ENCODE measurements around the gene TSPAN9. TPM values are rescaled to one million over a fixed set of nuclear protein-coding genes. Genes with fewer than 3 reads are reported as not detected.
A peak's percentile ranks its signal among the peaks of the same experiment; 100 is the strongest.

TSPAN9 gene
- total RNA-seq, 1 donor from 2014 or later: 238 TPM

DNA sequence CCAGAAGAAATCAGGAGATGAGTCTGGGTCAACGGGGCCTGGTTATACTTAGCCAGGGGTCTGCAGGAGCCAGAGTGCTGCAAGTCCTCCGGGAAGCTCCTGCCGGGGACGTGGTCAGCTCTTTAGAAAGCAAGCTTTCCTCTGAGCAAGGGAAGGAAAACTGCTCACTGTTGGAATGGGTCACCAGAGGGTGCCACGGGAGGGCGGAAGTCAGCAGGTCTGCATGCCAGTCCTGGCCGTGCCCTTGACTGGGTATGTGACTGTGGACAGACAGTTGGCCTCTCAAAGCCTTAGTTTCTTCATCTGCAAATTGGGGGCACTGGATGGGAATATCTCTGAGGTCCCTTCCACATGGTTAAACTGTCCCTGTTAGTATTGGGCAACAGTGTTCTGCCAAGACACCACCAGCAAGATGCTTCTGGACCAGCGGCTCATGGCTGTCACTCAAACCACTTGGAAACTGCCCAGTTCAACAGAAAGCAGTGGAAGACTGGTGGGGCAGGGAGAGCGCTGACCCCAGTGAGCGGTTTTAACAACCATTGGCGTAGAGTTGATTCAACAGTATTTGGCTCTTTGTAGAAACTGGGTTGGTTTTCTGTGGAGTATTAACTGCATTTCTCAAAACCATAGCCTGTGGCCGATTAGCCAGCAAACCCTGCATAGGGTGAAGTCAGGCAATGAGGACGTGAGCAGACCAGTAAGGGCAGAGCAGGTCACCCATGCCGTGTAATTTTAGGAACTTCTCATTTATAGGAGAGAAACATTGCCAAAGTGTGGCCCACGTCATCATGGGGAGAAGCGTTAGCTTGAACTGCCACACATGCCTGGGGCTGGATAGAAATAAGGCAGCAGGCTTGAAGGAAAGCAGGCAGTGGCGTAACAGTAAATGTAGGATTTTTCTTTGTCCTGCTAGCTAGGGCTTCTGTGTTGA is 249.9 kb downstream of the TSPAN9 start:
- no peak for DNase-seq (ENCODE audit: low read depth)

GRCh38 chr12:3328081-3328480 is 250.9 kb downstream of the TSPAN9 start:
- DNase-seq (ENCODE audit: low read depth): no peak

- no peak for DNase-seq (ENCODE audit: low read depth)
These were observed 251.4 kb downstream of the TSPAN9 start for GRCh38 chr12:3328571-3328970.

DNA sequence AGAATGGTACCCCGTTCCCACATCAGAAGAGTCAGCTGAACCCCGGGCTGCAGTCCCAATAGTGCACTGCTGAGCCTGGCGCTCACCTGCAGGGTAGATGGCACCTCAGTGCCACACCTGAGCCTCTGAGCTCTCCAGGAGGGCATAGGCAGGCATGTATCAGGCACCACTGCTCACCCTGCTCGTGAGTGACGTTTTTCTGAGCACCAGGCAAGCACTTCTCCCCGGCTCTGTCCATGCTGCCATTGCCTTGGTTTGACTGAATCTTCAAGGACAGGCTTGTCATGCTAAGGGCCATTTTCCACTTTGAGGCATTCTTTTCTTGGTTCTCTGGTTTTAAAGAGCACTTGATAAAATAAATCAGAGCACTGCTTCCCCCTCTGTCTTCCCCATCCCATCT is 252.2 kb downstream of the TSPAN9 start:
- no peak for DNase-seq (ENCODE audit: low read depth)

- DNase-seq (ENCODE audit: low read depth): no peak
These were observed 253.9 kb downstream of the TSPAN9 start for GRCh38 chr12:3330976-3331510.

- DNase-seq (ENCODE audit: low read depth): no peak
These were observed 255.0 kb downstream of the TSPAN9 start for GRCh38 chr12:3332188-3332587.

DNA sequence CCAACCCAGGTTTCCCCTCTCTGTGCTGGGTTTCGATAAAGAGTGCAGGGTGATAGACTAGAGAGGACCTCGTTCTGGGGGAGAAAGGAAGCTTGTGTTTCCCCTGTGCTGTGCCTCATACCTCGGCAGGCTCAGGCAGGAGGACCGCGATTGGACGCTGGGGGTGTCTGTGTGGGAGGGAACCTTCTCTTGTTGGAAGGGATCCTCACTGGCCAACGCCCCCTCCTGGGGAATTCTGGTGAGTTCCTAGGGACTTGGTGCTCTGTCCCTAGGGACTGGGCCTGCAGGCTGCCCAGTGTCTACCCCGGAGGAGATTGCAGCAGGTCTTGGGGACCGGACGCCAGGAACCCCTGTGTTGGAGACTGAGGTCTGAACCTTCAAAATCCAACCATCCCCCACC is 256.4 kb downstream of the TSPAN9 start:
- DNase-seq (ENCODE audit: low read depth): no peak

DNA sequence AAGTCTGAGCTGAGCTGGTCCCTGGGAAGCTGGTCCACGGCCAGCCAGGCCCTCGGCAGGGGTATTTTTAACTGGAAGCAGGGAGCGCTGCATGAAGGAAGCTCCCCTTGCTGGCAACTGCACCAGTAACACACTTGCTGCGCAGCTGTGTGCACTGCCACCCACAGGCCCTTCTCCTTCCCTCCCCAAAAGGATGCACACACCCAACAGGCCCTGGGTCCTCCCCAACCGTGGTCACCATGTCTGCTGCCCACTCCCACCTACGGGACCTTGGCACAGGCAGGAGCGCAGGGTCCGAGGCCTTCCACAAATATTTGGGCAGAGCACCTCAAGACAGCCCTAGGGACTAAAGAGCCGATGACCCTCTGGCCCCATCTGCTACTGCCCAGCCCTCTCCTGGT is 256.8 kb downstream of the TSPAN9 start:
- peak; percentile 45 for DNase-seq (ENCODE audit: low read depth)

GRCh38 chr12:3335078-3335487 is 257.9 kb downstream of the TSPAN9 start:
- DNase-seq (ENCODE audit: low read depth): no peak

Other genes with a start within 250 kb of the TSPAN9 start
- gene NRIP2, start 242.3 kb upstream of the TSPAN9 start, total RNA-seq: 0.64 and 2.1 TPM in 2 replicates
- not detected in 2 replicates for gene TEX52, start 220.3 kb upstream of the TSPAN9 start, total RNA-seq
- 0.94 and 1.3 TPM in 2 replicates for gene FOXM1, start 200.2 kb upstream of the TSPAN9 start, total RNA-seq
- gene RHNO1, start 200.2 kb upstream of the TSPAN9 start, total RNA-seq: 23.2 and 24.3 TPM in 2 replicates
- 35.0 and 39.3 TPM in 2 replicates for gene TULP3, start 186.5 kb upstream of the TSPAN9 start, total RNA-seq
- gene TEAD4, start 118.0 kb upstream of the TSPAN9 start, total RNA-seq: 328 and 451 TPM in 2 replicates